ENCODE data around the gene BDKRB2.

The BDKRB2 gene

DNA sequence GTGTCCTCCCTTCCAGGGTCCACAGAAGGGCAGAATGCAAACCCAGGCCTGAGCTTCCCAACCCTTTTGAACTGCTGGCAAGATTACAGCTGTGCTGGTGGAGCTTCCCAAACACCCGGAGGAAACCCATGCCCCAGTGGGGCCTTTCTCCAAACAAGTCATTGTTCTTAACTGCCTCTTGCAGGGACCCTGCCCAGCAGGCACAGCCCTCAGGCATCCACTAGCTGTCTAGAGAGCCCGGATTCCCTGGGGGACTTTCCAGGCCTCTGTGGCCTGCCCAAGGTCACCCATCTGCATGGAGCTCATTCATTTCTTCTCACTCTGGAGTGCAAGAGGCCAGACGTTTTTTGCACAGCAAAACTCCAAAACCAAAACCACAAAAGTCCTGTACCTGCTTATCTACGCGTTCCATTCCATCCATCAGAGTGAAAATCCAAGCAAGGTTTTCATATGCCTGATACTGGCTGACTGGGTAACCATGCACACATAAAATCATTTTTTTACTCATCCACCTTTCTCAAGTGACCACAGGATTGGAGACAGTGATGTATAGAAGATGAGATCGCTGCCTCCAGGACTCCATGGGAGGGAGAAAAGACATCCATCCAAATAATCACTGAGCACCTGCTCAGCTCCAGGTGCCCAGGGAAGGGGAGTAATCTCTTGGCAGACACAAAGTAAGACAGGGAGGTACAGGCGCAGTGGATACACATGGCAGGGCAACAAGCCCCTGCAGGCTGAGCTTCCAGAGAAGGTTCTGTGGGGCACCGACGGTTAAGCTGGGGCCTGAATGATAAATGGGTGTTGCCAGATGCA, 17.2 kb upstream of the BDKRB2 start:
- ATAC-seq (ENCODE audit: low read depth) (no peak), DNase-seq (ENCODE audit: low spot score in 2 of 2) (no peak)
- Mint-ChIP-seq H3K27me3 (peaks cover 18% of the 10 kb centered on the region), H3K27ac (no peak overlapping the region), H3K4me1 (peaks cover 3% of the 10 kb centered on the region), H3K36me3 (no peaks in the 10 kb centered on the region), H3K9me3 (no peaks in the 10 kb centered on the region), H3K4me3 (no peak overlapping the region)

DNA sequence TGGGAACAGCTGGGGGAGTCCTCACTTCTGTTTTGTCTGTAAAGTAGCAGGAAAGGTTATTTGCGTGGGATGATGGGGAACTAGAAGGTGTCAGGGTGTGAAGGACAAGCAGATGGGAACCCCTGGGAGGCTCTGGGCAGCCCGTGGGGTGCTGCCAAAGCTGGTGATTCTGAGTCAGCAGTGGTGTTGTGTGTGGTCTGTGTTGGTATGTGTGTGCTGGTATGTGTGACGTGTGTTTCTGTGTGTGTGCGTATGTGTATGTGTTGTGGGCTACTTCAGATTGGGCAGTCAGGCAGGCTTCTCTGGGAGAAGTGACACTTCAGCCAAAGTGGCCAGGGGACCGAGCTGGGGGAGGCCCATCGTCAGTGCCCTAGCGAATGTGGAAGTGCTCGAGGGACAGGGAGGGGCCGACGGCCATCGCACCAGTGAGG, 15.3 kb upstream of the BDKRB2 start:
- H3K27me3 Mint-ChIP-seq: peaks cover 18% of the 10 kb centered on the region
- ATAC-seq (ENCODE audit: low read depth) (no peak), DNase-seq (ENCODE audit: low spot score in 2 of 2) (no peak)
- no peaks in the 10 kb centered on the region for H3K9me3 Mint-ChIP-seq
- no peak overlapping the region for H3K27ac Mint-ChIP-seq
- no peaks in the 10 kb centered on the region for H3K36me3 Mint-ChIP-seq
- peaks cover 3% of the 10 kb centered on the region for H3K4me1 Mint-ChIP-seq
- H3K4me3 Mint-ChIP-seq: no peak overlapping the region

DNA sequence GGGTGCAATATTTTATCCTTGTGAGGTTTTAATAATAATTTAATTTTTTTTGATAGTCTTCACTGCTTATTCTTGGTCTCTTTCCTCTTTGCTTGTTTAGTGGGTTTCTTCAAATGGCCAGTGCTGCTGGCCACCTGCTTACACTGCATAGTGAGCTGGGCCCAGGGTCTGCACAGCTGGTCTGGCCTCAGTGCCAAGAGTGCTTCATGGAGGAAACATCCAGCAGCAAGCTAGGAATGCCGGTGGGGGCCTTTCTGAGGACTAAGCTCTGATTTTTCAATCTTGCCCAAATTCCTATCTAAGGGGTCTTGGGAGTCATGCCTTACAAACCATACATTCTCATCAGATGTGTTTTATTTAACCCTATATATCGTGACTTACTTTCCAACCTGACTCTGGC, 13.3 kb upstream of the BDKRB2 start:
- Mint-ChIP-seq H3K27me3 (peaks cover 15% of the 10 kb centered on the region), H3K9me3 (no peaks in the 10 kb centered on the region), H3K4me1 (peaks cover 5% of the 10 kb centered on the region), H3K27ac (no peak overlapping the region), H3K4me3 (no peak overlapping the region), H3K36me3 (no peaks in the 10 kb centered on the region)
- no peak for DNase-seq (ENCODE audit: low spot score in 2 of 2)
- ATAC-seq (ENCODE audit: low read depth): no peak

DNA sequence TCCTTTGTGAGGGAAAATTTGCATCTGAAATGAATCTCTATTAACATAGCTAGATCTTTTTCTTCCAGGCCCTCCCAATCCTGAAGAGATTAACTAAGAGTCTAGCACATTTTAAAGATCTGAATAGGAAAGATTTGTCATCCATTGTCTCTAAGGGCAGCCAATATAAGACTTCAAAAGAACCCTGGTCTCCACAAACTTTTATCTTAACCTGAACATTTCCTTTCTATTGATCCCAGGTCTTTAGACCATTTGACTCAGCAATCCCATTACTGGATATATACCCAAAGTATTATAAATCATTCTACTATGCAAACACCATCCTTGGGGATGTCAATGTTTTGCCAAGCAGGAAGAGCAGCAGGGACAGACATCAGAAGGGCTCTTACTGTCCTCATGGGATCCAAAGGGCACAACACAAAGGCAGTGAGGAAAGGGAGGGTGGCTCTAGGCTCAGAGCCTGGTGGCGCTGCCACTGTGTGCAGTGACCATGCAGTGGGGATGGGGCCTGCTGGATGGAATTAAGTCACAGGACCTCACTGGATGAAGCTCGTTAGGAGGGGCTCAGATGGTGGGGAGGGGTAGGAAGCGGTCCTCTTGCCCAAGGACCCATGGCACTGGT, 12.7 kb upstream of the BDKRB2 start:
- DNase-seq (ENCODE audit: low spot score in 2 of 2) (no peak), ATAC-seq (ENCODE audit: low read depth) (no peak)
- H3K4me3 Mint-ChIP-seq: no peak overlapping the region
- H3K27ac Mint-ChIP-seq: no peak overlapping the region
- H3K9me3 Mint-ChIP-seq: no peaks in the 10 kb centered on the region
- peaks cover 11% of the 10 kb centered on the region for H3K27me3 Mint-ChIP-seq
- H3K4me1 Mint-ChIP-seq: peaks cover 5% of the 10 kb centered on the region
- no peaks in the 10 kb centered on the region for H3K36me3 Mint-ChIP-seq

DNA sequence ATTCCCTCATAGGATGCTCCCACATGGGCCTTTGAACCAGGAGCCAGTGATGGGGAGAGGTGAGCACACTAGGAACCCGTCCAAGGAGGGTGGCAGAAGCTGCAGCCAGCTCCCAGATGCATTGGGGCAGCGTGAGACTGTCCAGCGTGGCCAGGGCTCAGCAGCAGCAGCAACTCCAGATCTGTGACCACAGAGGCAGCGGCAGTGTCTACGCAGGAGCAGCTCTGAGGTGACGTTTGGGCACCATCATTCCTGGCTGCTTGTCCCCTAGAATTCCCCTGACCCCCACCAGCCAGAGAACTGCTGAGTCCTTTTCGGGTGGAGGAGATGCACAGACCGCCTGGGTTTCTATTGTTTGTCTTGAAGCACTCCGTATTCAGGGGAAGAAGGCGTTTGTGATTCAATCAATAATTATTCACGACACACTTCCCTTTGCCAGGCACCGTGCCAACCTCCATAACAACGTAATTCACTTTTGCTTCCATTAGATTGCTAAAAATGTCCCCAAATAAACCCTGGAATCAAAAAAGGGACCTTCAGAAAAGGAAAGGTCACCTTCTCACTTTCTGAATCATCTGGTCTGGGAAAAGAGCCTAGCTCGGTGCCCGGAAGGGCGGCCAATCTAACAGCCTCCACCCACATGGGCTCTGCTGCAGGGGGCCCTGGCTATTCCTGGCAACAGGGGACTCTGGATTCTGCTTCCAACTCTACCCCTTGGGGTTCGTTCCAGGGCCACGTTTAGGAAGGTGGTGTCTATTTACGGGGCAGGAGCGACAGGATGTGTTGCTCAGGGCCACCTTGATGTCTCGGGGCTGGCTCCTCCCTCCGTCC, 11.4 kb upstream of the BDKRB2 start:
- peaks cover 5% of the 10 kb centered on the region for H3K4me1 Mint-ChIP-seq
- no peak overlapping the region for H3K4me3 Mint-ChIP-seq
- no peaks in the 10 kb centered on the region for H3K9me3 Mint-ChIP-seq
- no peak overlapping the region for H3K27ac Mint-ChIP-seq
- DNase-seq (ENCODE audit: low spot score in 2 of 2) (no peak), ATAC-seq (ENCODE audit: low read depth) (no peak)
- no peaks in the 10 kb centered on the region for H3K36me3 Mint-ChIP-seq
- peaks cover 8% of the 10 kb centered on the region for H3K27me3 Mint-ChIP-seq

DNA sequence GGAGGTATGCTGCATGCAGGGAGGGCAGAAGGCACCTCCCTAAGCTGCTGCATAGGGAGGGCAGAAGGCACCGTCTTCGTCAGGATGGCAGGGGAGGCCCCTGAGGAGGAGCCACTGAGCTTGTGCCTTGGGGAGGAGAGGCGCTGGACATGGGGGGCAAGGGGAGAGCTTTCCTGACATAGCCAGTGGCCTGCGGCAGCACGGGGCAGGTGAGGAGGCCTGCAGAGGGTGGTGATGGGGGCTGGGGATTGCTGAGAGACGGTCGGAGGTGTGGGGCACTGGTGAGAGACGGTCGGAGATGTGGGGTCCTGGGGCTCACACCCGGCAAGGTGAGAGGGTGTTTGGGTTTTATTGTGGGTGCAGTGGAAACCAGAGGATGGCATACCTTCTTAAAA, 10.4 kb upstream of the BDKRB2 start:
- DNase-seq (ENCODE audit: low spot score in 2 of 2) (no peak), ATAC-seq (ENCODE audit: low read depth) (no peak)
- H3K4me1 Mint-ChIP-seq: peaks cover 2% of the 10 kb centered on the region
- H3K27ac Mint-ChIP-seq: no peak overlapping the region
- H3K36me3 Mint-ChIP-seq: no peaks in the 10 kb centered on the region
- peaks cover 8% of the 10 kb centered on the region for H3K27me3 Mint-ChIP-seq
- no peak overlapping the region for H3K4me3 Mint-ChIP-seq
- no peaks in the 10 kb centered on the region for H3K9me3 Mint-ChIP-seq

DNA sequence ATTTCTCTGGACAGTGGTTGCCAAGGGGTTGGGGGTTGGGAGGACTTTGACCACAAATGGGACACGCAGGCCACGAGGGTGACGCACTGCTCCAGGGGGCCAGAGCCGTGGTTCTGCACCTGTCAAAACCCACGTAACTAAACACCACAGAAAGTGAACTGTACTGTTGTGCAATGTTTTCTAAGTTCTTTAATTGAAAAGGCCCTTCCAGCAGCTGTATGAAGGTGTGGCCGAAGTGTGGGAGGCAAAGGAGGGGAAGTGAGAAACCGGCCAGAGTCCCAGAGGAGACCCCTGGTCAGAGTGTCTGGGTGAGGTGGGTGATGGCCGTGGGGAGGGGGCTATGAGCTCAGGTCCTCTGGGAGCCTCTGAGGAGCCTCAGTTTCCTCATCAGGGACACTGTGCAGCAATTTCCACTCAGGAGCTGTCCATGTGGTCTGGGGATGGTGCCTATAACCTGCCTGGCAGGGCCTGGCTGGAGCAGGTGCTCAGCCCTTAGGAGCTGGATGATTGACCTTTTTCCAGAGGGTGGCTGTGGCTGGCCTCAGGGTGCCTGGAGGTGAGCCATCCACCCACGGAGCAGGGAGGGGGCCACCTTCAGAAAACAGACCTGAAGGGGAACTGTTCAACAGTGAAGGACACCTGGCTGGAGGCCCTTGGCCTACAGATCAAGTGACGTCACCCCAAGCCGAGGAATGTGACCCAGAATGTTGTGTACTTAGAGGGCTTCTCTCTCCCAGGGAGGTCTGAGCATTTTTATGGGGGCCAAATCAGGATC, 9.8 kb upstream of the BDKRB2 start:
- Mint-ChIP-seq H3K27me3 (peaks cover 8% of the 10 kb centered on the region), H3K36me3 (no peaks in the 10 kb centered on the region), H3K27ac (no peak overlapping the region), H3K4me1 (peaks cover 2% of the 10 kb centered on the region), H3K9me3 (no peaks in the 10 kb centered on the region), H3K4me3 (no peak overlapping the region)
- DNase-seq (ENCODE audit: low spot score in 2 of 2) (no peak), ATAC-seq (ENCODE audit: low read depth) (no peak)

DNA sequence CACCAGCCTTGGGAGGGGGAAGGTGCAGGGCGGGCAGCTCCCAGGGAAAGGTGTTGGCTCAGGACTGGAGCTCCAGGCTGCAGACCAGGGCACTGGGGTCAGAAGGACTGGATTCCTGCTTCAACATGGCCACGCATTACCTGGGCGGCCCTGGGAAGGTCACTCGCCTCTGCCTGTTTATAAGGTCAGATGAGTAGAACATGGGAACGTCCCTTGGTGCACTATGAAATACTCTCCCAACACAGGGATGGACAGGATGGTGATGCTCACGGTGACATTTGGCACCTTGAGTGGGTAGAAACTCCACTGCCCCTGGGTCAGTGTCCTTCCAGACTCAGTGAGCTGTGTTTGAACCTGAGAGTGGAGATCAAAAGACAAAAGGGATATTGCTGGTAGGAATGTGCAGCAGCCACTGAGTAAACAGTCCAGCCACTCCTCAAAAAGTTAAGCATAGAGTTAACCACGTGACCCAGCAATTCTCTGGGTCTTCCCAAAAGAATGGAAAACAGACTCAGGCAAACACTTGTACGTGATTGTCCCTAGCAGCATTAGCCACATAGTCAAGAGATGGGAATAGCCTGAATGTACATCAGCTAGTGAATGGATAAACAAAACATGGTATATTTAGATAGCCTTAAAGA, 9.1 kb upstream of the BDKRB2 start:
- peaks cover 8% of the 10 kb centered on the region for H3K27me3 Mint-ChIP-seq
- H3K4me3 Mint-ChIP-seq: no peak overlapping the region
- H3K4me1 Mint-ChIP-seq: peaks cover 2% of the 10 kb centered on the region
- no peak for ATAC-seq (ENCODE audit: low read depth)
- H3K9me3 Mint-ChIP-seq: no peaks in the 10 kb centered on the region
- H3K36me3 Mint-ChIP-seq: no peaks in the 10 kb centered on the region
- no peak overlapping the region for H3K27ac Mint-ChIP-seq
- DNase-seq (ENCODE audit: low spot score in 2 of 2): no peak

DNA sequence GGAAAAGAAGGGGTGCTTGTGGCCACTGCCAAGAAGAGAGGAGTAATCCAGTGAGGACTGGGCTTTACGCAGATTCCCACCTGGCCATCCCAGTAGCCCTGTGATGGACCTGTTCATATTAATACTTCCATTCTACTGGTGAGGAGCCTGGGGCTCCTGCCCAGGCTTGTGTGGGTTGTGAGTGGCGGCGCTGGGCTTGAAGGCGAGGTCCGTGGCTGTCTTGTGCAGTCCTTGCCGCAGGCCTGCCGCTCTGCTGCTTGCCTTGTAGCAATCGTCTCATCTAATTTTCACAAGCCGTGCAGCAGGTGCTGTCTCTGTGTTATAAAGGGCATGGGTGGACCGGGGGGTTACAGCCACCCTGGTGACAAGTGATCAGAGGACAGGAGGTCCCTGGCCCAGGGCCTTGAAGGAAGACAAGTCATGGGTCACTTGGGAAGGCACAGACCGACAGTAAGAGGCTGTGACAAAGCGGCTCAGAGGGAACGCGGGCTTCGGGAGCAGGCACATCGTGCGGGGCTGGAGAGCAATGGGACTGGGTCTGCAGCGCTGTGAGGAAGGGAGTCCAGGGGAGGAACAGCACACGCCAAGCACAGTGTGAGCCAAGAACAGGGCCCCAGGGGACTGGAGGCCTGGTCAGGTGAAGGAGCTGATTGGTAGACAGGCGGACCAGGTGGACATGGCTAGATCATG, 7.3 kb upstream of the BDKRB2 start:
- Mint-ChIP-seq H3K4me3 (no peak overlapping the region), H3K27me3 (peaks cover 3% of the 10 kb centered on the region), H3K36me3 (no peaks in the 10 kb centered on the region), H3K27ac (no peak overlapping the region), H3K9me3 (no peaks in the 10 kb centered on the region), H3K4me1 (peaks cover 2% of the 10 kb centered on the region)
- DNase-seq (ENCODE audit: low spot score in 2 of 2): no peak
- no peak for ATAC-seq (ENCODE audit: low read depth)

DNA sequence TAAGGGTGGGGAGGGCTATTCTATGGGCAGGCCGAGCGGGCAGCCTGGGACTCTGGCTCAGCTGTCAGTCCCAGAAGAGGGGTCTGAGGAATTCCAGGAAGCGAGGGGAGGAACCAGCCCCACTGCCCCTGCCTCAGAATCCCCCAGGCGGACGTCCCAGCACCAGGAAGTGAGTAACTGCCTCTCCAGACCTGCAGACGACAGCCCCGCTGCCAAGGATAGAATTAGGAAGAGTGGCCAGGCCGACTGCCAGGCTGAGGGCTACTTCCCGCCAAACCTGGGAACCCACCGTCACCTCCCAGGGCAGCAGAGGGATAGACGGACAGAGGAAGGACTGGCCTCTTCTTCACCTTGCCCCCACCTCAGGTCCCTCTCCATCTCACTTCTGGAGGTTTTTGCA, 6.7 kb upstream of the BDKRB2 start:
- Mint-ChIP-seq H3K4me3 (no peak overlapping the region), H3K27me3 (peaks cover 8% of the 10 kb centered on the region), H3K27ac (no peak overlapping the region), H3K4me1 (peaks cover 2% of the 10 kb centered on the region), H3K9me3 (no peaks in the 10 kb centered on the region), H3K36me3 (no peaks in the 10 kb centered on the region)
- no peak for DNase-seq (ENCODE audit: low spot score in 2 of 2)
- ATAC-seq (ENCODE audit: low read depth): no peak

DNA sequence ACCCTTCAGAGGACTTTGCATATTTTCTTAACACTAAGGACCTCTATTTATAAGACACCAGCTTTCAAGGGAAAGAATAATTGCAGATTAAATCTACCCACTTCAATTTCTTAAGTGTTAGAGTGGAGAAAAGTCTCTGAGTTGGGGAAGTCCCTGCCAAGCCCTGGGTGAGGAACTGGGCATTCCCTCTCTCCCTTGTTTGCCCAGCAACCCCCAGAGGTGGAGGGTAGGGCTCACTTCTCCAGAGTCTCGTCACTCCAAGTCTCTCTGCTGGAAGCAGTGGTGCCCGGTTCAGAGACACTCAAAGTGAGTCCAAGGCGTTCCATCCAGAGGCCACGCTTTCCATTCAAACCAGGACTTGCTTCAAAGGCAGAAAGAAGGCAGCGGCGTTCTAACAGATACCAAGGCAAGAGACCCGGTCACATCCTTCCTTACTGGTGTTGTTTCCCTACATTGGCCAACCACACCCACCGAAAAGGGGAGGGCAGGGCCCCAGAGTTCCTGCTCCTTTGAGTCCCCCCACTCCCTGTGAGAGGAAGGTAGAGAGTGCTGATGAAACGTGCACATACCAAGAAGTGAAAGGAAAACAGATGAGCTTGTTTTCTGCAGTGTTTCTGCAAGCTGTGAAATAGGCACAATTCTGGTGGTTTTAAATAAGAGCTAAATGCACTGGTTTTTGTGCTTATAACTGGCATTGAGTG, 6.1 kb upstream of the BDKRB2 start:
- Mint-ChIP-seq H3K4me1 (peaks cover 2% of the 10 kb centered on the region), H3K27ac (no peak overlapping the region), H3K4me3 (no peak overlapping the region), H3K9me3 (no peaks in the 10 kb centered on the region), H3K36me3 (no peaks in the 10 kb centered on the region), H3K27me3 (peaks cover 8% of the 10 kb centered on the region)
- no peak for ATAC-seq (ENCODE audit: low read depth)
- no peak for DNase-seq (ENCODE audit: low spot score in 2 of 2)

DNA sequence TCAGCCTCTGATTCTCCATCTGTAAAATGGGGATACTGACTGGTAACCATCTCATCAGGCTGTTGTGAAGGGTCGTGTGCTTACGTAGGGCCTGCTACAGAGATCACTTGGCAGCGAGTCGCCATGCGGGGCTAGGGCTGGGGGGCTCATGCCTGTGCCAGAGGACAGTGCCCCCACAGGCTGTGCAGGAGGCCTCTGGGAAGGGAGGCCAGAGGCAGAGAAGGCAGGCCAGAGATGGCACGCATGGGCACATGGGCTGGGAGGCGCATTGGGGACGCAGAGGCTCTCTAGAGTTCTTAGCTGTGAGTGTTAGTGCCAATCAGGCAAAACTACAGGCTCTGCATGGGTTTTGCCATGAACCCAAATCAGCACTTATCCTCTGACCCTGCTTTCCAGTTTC, 3.5 kb upstream of the BDKRB2 start:
- H3K27ac Mint-ChIP-seq: no peak overlapping the region
- no peak overlapping the region for H3K4me3 Mint-ChIP-seq
- no peaks in the 10 kb centered on the region for H3K4me1 Mint-ChIP-seq
- no peaks in the 10 kb centered on the region for H3K9me3 Mint-ChIP-seq
- H3K27me3 Mint-ChIP-seq: peaks cover 7% of the 10 kb centered on the region
- ATAC-seq (ENCODE audit: low read depth) (no peak), DNase-seq (ENCODE audit: low spot score in 2 of 2) (no peak)
- no peaks in the 10 kb centered on the region for H3K36me3 Mint-ChIP-seq

Measured in memory B cell (primary cell).